ENCODE results near the gene ENTR1.

ENTR1 gene

GRCh38 chr9:136375096-136375495 is 35.3 kb downstream of the ENTR1 start:
- DNase-seq, result no peak

DNA sequence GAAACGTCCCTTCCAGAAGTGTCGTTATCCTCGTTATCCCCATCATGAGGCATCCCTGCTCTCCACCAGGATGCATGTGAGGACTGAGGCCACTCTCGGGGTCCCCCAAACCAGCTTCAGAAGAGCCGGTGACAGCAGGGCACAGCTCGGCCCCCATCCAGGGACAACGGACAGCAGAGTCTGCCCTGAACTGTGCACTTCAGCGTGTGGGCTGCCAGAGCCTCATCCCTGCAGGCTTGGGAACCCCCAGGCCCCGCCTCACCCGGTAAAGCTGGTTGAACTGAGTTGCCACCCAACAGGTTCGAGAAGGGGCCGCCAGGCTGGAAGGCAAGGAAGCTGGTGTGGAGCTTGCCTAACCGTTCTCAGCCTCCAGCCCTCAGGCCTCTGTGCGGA is 36.2 kb downstream of the ENTR1 start:
- no peak for DNase-seq

GRCh38 chr9:136373300-136374182 is 36.9 kb downstream of the ENTR1 start, which contains the start of gene CARD9:
CARD9 (minus strand) TSS chr9:136373669; CDS start chr9:136372078, 1,591 bp downstream.
- DNase-seq, result peak; percentile 86 to 94 (median 94)

- peak; percentile 88 to 94 (median 92) for DNase-seq
These were observed 37.7 kb downstream of the ENTR1 start for GRCh38 chr9:136372561-136373299.

DNA sequence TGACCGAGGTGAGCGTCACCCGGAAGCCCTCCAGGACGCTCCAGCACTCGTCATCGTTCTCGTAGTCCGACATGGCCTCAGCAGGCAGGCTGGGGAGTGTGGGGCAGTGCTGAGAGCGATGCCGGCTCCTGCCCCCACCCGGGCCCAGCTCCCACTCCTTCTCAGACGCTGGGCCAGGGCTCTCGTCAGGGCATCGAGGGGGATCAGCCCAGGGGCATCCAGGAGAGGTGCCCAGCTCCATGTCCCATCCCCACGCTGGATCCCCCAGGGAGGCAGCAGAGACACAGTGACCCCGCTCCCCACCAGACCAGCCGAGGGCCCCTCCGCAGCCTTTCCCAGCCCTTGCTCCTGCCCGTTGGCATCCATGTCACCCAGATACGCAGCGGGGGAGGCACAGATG is 38.4 kb downstream of the ENTR1 start:
- DNase-seq, result no peak

- DNase-seq, result no peak
These were observed 38.9 kb downstream of the ENTR1 start for GRCh38 chr9:136371533-136371880.

- no peak for DNase-seq
These were observed 39.5 kb downstream of the ENTR1 start for GRCh38 chr9:136370687-136371532.

DNA sequence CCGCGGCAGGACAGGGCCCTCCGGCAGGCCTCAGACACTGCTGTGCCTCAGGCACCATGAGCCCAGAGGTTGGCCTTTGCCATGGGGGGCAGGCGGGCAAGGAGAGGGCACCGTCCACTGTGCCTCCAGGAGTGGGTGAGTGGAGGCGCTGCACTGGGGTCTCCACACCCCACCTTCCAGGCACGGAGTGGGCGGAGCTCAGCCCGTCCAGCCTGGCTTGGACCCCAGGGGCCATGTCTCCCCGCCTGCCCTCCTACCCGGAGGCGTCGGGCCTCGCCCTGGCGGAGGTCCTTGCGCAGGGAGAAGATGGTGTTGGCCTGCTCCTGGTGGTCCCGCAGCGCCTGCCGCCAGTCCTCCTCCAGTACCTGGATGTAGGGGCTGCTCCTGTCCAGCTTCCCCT is 40.4 kb downstream of the ENTR1 start:
- no peak for DNase-seq

- no peak for DNase-seq
These were observed 42.2 kb downstream of the ENTR1 start for GRCh38 chr9:136368190-136368589.

DNA sequence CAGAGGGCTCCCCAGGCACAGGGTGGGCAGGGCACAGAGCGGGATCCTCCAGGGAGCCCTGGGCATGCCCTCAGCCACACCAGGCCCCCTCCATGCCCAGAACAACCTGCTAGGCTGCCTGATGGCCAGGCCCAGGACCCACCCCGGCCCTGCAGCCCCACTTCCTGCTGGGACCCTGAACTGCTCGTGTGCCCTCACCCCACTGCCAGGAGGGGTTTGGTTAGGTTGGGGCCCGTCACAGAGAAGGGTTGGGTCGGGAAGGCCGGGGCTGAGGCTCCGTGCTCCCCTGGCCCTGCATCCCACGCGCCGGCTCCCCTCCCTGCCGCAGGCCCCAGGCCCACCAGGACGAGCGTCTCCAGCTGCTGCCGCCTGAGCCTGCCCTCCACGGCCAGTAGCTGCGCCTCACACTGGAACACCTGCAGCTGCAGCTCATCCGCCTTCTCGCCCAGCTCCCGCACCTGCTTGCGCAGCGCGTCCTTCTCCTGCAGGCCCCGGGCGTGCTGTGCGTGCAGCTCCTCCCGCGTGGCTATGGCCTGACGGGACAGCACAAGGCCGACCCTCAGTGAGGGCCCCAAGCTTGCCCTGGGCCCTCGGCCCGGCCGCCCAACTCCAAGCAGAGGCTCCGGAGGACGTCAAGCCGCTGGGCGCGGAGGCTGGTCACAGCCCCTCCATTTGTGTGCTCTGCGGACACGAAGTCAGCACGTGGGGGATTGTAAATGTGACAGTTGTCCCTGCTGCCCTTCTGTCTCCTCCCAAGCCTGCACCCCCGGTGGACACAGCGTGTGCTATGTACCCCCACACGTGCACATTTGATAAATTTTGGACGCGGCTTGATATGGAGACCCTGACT is 42.9 kb downstream of the ENTR1 start:
- no peak for DNase-seq

- DNase-seq, result no peak
These were observed 43.6 kb downstream of the ENTR1 start for GRCh38 chr9:136366826-136367225.

GRCh38 chr9:136365775-136366222 is 44.6 kb downstream of the ENTR1 start:
- DNase-seq, result peak; percentile 66 to 83 (median 78)

DNA sequence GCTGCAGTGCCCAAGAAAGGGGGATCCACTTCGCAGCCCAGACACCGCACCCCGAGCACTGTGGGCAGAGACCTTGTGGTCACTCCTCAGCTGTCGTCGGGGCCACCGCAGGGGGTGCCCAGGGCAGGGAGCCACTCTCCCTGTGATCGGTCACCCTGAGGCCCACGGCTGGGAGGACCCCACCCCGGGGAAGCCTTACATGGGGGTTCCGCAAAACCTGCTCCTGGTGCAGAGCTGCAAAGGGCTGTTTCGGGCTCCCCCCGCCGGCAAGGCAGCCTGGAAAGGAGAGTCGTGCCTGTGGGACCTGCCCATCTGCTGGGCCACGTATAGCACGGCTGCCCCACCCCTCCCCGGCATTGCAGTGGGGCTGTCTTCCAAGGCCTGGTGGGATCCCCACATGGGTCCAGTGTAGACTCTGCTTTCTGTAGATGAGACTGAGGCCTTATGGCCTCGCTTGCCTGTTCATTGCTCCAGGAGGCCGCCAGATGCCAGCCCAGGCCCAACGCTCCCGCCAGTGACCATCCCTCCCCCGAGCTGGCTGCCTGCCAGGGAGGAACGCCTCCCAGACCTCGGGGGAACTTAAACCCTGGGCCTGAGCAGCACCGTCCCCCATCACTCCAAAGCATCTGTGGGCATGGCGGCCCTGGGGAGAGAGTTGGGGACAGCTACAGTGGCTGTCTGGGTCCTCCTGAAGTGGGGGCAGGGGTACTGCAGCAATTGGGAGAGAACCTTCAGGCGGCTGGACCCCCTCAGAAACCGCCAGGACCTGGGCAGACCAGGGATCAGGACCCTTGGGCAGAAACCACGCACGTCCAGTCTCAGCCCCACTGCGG is 45.3 kb downstream of the ENTR1 start:
- DNase-seq, result peak in 3 of 4 experiments; percentile 12 to 53 (median 43)

- no peak for DNase-seq
These were observed 46.3 kb downstream of the ENTR1 start for GRCh38 chr9:136363949-136364748.

DNA sequence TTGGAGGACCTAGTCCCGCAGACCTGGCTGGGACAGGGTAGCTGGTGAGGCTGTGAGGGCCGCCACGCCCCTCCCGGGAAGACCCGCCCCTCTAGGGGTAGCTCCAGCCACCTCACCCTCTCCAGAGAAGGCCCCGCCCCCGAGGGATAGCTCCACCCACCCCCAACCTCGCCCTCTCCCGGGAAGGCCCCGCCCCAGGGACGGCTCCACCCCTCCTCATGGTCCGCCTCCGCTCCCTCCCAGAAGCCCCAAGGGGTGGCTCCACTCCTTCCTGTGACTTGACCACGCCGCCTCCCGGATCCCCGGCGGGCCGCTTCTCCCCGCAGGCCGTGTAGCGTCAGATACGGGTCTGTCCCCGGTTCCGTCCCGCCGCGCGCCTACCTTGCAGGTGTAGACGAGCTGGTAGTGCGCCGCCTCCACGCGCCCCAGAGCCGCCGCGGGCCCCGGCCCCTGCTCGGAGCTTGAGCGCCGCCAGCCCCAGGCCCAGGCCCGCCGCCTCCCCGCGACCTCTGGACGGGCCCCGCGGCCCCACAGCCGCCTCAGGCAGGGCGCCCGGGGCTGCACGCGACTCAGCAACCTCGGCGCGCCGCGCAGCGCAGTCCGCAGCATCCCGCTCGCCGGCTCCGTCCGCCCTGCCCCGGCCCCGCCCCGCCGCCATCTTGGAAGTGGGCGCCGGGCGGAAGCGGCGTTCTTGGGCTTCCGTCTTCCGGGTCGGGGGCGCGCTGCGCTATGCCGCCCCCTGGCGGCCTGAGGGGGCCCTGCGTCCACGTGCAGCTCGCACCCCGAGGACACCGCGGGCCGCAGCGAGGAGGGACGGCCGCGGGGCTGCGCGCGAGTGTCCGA is 47.1 kb downstream of the ENTR1 start, which contains the start of gene DNLZ:
Gene DNLZ (minus strand): TSS at position 639 of the 843 bp plus-strand sequence. CDS start 30 bp downstream, at position 609.
- DNase-seq, result peak; percentile 96 to 99 (median 98)

DNA sequence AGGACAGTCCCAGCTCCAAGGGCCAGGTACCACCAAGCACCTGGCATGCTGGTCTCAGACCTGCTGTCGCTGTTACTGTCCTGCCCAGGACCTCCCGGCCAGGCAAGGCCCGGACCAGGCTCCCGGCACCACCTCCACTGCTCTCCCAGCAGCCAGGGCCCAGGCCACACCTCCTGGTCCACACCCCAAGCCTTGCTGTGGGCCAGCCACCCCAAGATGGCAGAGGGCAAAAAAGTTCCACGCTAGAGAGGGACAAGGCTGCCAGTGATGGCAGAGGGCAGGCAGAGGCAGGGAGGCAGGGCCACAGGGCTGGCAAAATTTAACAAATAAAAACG is 48.0 kb downstream of the ENTR1 start:
- no peak for DNase-seq

- DNase-seq, result no peak
These were observed 48.5 kb downstream of the ENTR1 start for GRCh38 chr9:136361754-136362449.

- DNase-seq, result no peak
These were observed 49.2 kb downstream of the ENTR1 start for GRCh38 chr9:136361047-136361753.
